Occipital lobe (tissue), 2 donors: Measurements from ENCODE around the gene RUVBL2. TPM values are rescaled to one million over a fixed set of nuclear protein-coding genes. Genes with fewer than 3 reads are reported as not detected.
A peak's percentile ranks its signal among the peaks of the same experiment; 100 is the strongest.

Source experiments
- DNase-seq: peaks from one replicate; lab custom pipeline; 2025; lab: John Stamatoyannopoulos, UW
- total RNA-seq: library from RNA; depleted of rRNA; stranded (reverse); fragments of >200 nt; gene quantifications from one replicate; pipeline ENCODE4 v1.2.3, GENCODE V29; 2014

The RUVBL2 gene
- total RNA-seq, 1 donor from 2014 or later = 81.4 TPM

GRCh38 chr19:48987323-48987722 is 6.4 kb upstream of the RUVBL2 start:
- no peak for DNase-seq

GRCh38 chr19:48988286-48988685 is 5.4 kb upstream of the RUVBL2 start:
- no peak for DNase-seq

DNA sequence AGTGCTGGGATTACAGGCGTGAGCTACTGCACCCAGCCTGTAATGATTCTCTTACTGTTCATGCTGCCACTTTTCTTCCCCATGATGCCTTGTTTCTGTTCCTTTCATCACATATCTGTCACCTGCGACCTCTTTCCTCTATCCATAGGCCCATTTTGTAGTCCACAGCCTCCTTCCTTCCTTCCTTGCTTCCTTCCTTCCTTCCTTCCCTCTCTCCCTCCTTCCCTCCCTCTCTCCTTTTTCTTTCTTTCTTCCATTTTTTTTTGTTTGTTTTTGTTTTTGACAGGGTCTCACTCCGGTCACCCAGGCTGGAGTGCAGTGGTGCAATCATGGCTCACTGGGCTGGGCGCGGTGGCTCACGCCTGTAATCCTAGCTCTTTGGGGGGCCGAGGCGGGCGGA is 4.8 kb upstream of the RUVBL2 start:
- no peak for DNase-seq

DNA sequence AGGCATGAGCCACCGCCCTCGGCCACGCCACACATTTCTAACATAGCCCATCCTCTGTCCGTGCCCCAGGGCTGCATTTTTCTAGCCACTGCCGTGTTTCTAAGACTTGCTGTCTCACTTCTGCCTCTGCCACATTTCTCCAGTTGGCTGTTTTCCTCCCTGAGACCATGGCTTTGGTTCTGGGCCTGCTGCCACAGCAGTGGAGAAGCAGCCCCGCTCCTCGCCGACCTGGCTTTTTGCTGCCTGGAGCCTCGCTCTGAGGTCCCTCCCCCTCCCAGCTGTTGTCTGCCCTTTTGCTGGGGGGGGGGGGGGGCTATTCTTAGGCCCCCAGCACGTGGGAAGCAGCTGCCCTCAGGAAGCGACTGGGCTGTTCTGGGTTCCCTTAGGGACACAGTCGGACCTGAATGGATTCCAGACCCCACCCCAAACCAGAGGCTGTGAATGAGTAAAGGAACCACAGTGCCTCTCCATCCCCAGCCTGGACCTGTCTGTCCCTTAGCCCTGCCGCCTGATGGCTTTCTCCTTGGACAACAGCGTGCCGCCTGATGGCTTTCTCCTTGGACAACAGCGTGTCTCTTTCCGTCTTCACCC is 3.9 kb upstream of the RUVBL2 start:
- DNase-seq = no peak

GRCh38 chr19:48990400-48990799 is 3.3 kb upstream of the RUVBL2 start:
- DNase-seq = no peak

- no peak for DNase-seq
These were observed 2.6 kb upstream of the RUVBL2 start for GRCh38 chr19:48991011-48991609.

GRCh38 chr19:48991873-48992580 is 1.7 kb upstream of the RUVBL2 start:
- peak; percentile 12 for DNase-seq

DNA sequence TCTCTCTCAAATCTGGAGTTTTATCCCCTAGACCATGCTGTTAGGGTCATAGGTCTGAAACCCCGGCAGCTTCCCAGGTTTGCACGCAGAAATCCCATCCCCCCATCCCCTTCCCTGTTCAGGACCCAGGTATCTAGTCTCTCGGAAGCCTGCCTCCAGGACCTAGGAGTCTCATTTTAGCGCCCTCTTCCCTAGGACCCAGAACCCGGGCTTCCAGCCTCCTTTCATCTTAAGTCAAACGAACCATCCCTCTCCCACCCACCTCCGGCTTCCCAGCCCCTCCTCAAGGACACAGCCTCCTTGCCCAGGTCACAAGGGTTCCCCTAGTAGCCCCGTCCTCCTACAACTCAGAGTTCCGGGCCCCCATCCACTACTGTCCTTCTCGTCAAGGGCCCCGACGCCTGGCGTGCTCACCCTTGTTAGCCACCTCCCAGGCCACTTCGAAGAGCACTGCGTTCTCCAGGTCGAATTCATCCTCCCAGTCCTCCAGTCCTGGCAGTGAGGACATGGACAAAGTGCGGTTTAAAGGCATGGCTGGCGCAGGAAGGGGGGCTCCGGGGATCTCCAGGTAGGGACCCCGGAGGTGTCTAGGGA is 1.0 kb upstream of the RUVBL2 start:
- DNase-seq = no peak

GRCh38 chr19:48994035-48994386 is 324 bp downstream of the RUVBL2 start:
- no peak for DNase-seq

GRCh38 chr19:48997972-48998371 is 4.3 kb downstream of the RUVBL2 start:
- no peak for DNase-seq

DNA sequence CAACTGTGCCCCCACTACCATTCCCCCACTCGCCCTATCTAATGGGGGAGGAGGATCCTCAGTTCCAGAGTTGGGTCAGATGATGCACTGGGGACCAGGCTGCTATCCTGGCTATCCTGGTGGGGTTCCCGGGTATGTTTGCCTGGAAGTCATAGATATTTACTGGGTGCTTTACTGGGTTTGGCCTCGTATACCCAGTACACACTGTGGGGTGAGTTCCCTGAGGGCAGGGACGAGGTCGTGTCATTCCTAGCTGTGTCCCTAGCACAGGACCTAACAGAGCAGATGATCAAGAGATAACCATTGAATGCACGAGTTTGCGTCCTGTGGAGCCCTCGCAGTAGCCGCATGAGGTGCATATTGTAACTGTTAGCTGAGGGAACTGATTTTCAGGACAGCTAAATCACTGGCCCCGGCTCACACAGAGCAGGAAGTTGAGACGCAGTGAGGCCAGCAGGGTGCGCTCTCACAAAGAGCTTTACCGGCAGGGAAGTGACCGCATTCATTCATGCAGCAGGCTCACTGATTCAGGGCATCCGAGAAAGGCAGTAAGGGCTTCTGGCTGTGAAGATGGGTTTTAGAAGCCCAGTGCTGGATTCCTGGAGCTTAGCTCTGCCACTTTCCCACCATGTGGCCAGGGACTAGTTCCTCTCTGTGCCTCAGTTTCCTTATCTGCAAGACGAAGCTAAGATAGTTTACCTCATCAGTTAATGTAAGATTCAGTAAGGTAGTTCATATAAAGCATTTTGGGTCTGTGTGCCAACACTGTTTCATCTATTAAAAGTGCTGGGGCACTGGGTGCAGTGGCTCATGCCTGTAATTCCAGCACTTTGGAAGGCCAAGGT is 6.0 kb downstream of the RUVBL2 start:
- no peak for DNase-seq

DNA sequence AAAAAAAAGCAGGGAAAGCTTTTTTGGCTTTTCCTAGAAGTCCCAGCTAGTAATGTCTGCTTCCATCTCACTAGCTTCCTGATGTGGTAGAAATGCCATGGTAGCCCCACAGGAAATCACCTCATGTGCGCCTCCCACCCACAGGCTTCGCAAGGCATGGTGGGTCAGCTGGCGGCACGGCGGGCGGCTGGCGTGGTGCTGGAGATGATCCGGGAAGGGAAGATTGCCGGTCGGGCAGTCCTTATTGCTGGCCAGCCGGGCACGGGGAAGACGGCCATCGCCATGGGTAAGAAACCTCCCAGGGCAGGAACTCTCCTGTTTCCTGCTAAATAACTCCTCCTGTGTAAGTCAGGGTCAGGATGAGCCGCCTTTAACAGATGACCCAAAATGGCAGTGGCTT is 10.4 kb downstream of the RUVBL2 start:
- no peak for DNase-seq

GRCh38 chr19:49004964-49005614 is 11.4 kb downstream of the RUVBL2 start:
- no peak for DNase-seq

DNA sequence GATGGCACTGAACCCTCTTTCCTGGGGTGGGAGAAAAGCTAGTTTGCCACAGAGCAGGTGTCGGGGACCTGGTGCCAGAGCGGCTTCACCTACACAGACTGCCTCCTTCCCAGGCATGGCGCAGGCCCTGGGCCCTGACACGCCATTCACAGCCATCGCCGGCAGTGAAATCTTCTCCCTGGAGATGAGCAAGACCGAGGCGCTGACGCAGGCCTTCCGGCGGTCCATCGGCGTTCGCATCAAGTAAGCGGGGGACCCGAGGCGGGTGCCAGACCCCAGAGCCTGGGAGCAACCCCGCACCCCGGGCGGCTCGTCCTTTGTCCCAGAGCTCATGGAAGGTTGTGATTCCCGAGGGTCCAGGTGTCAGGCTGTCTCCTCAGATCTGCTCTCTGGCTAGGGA is 13.2 kb downstream of the RUVBL2 start:
- DNase-seq = no peak

DNA sequence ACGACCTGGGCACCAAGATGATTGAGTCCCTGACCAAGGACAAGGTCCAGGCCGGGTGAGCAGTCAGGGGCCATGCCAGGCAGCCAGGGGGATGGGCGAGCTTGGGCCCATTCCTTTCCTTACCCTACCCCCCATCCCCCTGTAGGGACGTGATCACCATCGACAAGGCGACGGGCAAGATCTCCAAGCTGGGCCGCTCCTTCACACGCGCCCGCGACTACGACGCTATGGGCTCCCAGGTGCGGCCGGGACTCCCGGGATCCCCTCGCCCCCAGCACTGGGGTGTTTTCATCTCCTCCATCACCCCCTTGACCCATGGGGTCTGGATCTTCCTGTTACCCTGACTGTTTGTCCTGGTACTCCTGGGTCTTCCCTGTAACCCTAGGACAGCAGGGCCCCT is 16.1 kb downstream of the RUVBL2 start:
- DNase-seq = no peak

- DNase-seq = no peak
These were observed 16.8 kb downstream of the RUVBL2 start for GRCh38 chr19:49010453-49010852.

DNA sequence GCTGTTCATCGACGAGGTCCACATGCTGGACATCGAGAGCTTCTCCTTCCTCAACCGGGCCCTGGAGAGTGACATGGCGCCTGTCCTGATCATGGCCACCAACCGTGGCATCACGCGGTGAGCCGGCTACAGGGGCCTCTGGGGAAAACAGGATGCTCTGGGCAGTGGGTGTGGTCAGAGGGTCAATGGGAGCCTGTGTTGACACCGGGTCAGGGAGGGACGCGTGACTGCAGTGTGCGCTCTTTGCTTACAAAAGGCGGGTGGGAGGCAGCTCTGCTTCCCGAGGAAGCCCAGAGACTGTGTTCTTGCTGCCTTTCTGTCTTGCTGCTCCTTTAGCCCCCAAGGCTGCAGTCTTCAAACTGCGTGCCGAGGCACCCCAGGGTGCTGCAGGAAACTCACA is 17.5 kb downstream of the RUVBL2 start:
- no peak for DNase-seq

DNA sequence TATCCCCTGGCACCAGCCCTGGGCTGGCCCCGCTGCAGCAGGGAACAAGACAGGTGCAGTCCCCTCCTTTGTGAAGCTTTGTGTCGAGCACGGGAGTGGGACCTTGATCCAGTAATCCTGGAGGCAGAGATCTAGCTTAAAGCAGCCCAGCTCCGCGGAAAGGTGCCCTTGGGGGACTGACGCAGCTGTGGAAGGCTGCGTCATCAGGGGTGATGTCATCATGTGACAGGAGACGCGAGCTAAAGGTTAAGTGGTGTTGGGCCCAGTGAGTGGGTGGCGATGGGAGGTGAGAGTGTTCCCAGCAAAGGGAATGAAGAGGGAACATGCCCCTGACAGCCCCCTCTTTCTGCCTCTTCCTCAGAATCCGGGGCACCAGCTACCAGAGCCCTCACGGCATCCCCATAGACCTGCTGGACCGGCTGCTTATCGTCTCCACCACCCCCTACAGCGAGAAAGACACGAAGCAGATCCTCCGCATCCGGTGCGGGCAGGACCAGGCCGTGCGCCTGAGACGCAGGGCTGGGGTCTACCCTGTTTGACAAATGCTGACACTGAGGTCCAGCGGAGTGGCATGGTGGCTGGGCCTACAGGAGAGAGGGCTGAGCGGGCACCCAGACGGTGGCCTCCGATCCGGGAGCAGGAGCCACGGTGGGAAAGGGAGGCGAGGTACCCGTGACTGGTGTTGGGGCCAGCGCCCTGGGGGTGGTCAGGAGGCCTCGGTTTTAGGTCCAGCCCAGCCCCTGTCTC is 20.6 kb downstream of the RUVBL2 start:
- no peak for DNase-seq

GRCh38 chr19:49014870-49015255 is 21.2 kb downstream of the RUVBL2 start:
- no peak for DNase-seq

- no peak for DNase-seq
These were observed 22.6 kb downstream of the RUVBL2 start for GRCh38 chr19:49016067-49016839.
